DOHH2 (cell line): ENCODE data around the gene LETM1.

Source experiments
- CTCF ChIP-seq: fragments of 200-600 bp; sonication (generic); IDR thresholded peaks from one replicate; pipeline ENCODE4 v1.5.1; 2014; ENCODE audit warnings: antibody characterized with exemption, mild to moderate bottlenecking, low read depth, low read length; ENCODE audit not compliant: poor library complexity, severe bottlenecking
- EZH2phosphoT487 ChIP-seq: fragments of 200-600 bp; sonication (generic); IDR thresholded peaks from 2 replicates; pipeline ENCODE4 v1.6.1; 2017; ENCODE audit warnings: borderline replicate concordance, mild to moderate bottlenecking, antibody characterized with exemption, low read length, moderate library complexity, mixed read lengths

- TF ChIP-seq CTCF (no peak), EZH2phosphoT487 (no peak)
These were observed 48.1 kb upstream of the LETM1 start for GRCh38 chr4:1904042-1904441.
